ENCODE results near the gene EIF6. TPM values are rescaled to one million over a fixed set of nuclear protein-coding genes. Genes with fewer than 3 reads are reported as not detected.

The EIF6 gene
- total RNA-seq, 2 experiments from 2014 or later: 104 to 109 TPM

DNA sequence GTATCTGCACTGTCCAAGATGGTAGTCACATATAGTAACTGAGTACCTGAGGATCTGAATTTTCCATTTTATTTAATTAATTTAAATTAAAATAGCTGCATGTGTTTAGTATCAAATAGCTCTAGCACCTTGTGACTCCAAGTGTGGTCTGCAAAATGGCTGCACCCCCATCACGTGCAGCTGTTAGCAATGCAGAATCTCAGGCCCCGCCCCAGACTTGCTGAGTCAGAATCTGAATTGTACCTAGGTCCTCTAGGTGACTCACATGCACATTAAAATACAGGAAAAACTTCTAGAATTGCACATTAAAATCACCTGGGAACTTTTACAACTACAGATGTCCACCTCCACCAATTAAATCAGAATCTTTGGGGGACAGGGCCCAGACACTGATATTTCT, 26.8 kb upstream of the EIF6 start:
- CTCF ChIA-PET: interaction anchor here (1.5 to 3.0 kb wide), 3 partner anchors 8 to 18 kb away, joined by 5 to 13 read pairs (median 7); no protein-coding TSS in a partner anchor
- Mint-ChIP-seq H3K36me3 (ENCODE audit: low read depth) (peaks cover 26% of the 10 kb centered on the region), H3K9me3 (ENCODE audit: insufficient read depth) (no peaks in the 10 kb centered on the region), H3K4me1 (ENCODE audit: low read depth) (peaks cover 51% of the 10 kb centered on the region), H3K27ac (no peak overlapping the region), H3K4me3 (no peak overlapping the region), H3K27me3 (ENCODE audit: low read depth) (no peaks in the 10 kb centered on the region)
- DNase-seq (peak; percentile 44), ATAC-seq (no peak)
- POLR2A ChIA-PET: no interaction called here

DNA sequence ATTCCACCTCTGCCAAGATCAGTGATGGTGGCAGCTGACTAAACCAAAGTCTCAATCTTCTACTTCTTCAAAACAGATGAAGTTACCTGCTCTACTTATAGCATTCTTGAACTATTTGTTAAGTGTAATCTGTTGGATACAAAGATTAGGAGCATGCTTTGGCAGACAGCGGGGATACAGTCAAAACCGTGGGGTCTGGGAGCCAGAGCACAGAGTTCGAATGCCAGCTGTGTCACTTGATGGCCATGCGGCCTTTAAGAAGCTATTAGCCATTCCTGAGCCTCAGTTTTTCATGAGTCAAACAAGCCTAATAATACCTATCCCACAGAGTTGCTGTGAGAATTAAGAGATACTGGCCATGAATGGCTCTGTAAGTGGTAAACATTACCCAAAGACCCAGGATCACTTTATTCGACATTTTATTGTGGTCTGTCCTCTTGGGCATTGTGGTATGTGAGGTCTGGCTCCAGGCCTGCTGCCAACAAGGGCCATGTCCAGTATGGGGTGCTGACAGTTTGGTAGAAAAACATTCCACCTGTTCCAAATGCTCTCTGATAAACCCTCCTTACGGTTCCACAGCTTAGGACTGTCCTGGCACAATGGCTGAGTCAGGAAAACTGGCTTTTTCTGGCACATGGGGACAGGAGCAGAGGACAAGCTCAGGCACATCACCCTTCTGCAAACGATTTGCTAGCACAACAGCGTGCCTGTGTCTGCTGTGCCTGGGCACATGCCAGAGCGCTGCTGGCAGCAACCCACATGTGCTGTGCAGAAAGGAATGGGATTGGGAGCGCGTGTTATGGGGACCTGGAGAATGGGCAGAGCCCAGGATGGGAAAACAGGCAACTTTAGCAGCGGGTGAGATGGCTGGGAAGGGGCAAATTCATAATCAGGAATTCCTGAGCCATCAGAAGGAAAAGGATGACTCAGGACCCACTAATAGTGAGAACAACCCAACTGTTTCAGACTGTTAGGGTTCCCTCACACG, 23.4 kb upstream of the EIF6 start:
- ChIA-PET POLR2A (no interaction called here), CTCF (interaction anchor here (0.7 to 9.3 kb wide), 14 partner anchors 9 to 187 kb away, joined by 3 to 94 read pairs (median 6); partner anchors contain the start of genes CEP250, EIF6 and GDF5)
- no peak for DNase-seq
- H3K27me3 Mint-ChIP-seq (ENCODE audit: low read depth): no peaks in the 10 kb centered on the region
- no peak for ATAC-seq
- H3K4me1 Mint-ChIP-seq (ENCODE audit: low read depth): peaks cover 61% of the 10 kb centered on the region
- no peak overlapping the region for H3K4me3 Mint-ChIP-seq
- no peaks in the 10 kb centered on the region for H3K9me3 Mint-ChIP-seq (ENCODE audit: insufficient read depth)
- H3K36me3 Mint-ChIP-seq (ENCODE audit: low read depth): peaks cover 20% of the 10 kb centered on the region
- peak overlapping the region; percentile 65 for H3K27ac Mint-ChIP-seq

- ChIA-PET CTCF (interaction anchor here (0.7 to 9.3 kb wide), 14 partner anchors 8 to 188 kb away, joined by 3 to 94 read pairs (median 4); partner anchors contain the start of genes CEP250, EIF6 and GDF5), POLR2A (no interaction called here)
- H3K27ac Mint-ChIP-seq: no peak overlapping the region
- ATAC-seq (peak; percentile 45), DNase-seq (peak; percentile 46)
- H3K27me3 Mint-ChIP-seq (ENCODE audit: low read depth): no peaks in the 10 kb centered on the region
- peaks cover 53% of the 10 kb centered on the region for H3K4me1 Mint-ChIP-seq (ENCODE audit: low read depth)
- H3K36me3 Mint-ChIP-seq (ENCODE audit: low read depth): peaks cover 12% of the 10 kb centered on the region
- no peak overlapping the region for H3K4me3 Mint-ChIP-seq
- no peaks in the 10 kb centered on the region for H3K9me3 Mint-ChIP-seq (ENCODE audit: insufficient read depth)
Observed at GRCh38 chr20:35306931-35307517, 22.5 kb upstream of the EIF6 start.

DNA sequence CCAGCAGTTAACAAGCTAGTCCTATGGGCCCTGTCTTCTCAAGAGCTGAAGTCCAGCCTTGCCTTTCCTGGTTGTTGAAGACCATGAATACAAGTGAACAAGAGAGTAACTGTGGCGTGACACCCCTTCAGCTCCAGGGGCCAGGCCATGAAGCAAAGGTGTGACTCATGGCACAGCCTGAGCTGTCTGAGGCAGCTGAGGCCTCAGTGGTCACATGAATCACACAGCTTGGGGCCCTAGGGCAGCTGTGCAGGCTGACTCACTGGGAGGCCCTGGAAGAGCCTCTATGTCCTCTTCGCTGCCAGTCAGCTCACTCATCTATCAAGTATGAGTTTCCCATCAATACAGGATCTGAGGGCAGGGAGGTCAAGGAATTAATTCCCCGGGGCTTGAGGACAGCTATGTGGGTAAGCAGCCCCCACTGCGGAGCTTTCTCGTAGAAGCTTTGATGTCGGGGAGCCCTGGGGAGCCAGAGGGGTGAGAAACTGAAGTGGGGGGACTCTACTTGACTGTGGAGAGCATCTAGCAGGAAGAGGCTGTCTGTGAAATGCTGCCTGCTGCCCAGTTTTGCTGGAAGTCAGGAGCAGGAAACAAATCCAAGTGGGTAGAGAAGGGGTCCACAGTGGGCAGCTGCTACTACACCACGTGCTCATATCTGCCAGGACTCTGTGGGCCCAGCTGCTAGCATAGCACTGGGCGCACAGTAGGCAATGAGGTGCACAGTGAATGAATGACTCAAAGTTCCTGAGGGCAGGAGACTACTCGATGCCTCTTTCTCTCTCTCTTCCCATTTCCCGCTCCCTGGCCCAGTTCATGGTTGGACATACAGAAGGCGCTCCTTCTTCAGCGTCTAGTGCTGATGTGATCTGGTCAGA, 21.3 kb upstream of the EIF6 start:
- ChIA-PET POLR2A (interaction anchor here (0.5 to 1.3 kb wide), 3 partner anchors 106 to 144 kb away, joined by 3 to 6 read pairs (median 5); partner anchors contain the start of genes GDF5 and UQCC1), CTCF (interaction anchor here (0.6 to 9.3 kb wide), 16 partner anchors 7 to 210 kb away, joined by 3 to 94 read pairs (median 12); partner anchors contain the start of genes CEP250 and GDF5)
- Mint-ChIP-seq H3K9me3 (ENCODE audit: insufficient read depth) (no peaks in the 10 kb centered on the region), H3K4me1 (ENCODE audit: low read depth) (peaks cover 44% of the 10 kb centered on the region), H3K4me3 (no peak overlapping the region), H3K27ac (peak overlapping the region; percentile 83), H3K27me3 (ENCODE audit: low read depth) (no peaks in the 10 kb centered on the region), H3K36me3 (ENCODE audit: low read depth) (peaks cover 10% of the 10 kb centered on the region)
- DNase-seq (peak; percentile 75), ATAC-seq (peak; percentile 82)

DNA sequence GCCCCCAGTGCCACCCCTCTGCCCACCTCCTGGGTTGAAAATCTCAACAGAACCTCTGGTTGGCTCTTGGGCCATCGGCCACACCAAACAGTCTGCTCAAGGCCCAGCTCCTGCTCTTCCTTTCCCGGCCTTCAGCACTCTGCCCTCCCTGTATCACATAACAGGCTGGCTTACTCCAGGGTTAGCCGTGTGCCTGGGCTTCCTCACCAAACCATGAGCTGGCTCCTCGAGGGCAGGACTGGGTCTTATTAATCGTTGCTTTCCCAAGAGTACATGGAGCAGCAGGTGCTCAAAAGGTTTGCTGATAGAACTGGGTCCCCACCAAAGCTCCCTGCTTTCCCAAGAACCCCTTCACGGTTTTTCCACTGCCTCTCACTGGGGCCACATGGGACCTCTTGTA, 20.4 kb upstream of the EIF6 start:
- Mint-ChIP-seq H3K27me3 (ENCODE audit: low read depth) (no peaks in the 10 kb centered on the region), H3K36me3 (ENCODE audit: low read depth) (peaks cover 7% of the 10 kb centered on the region), H3K4me1 (ENCODE audit: low read depth) (peaks cover 44% of the 10 kb centered on the region), H3K27ac (no peak overlapping the region), H3K9me3 (ENCODE audit: insufficient read depth) (no peaks in the 10 kb centered on the region), H3K4me3 (no peak overlapping the region)
- DNase-seq: no peak
- ChIA-PET CTCF (interaction anchor here (0.9 to 9.3 kb wide), 19 partner anchors 10 to 490 kb away, joined by 3 to 94 read pairs (median 6); partner anchors contain the start of genes CEP250, EDEM2 and GDF5), POLR2A (interaction anchor here (1.2 to 1.3 kb wide), 2 partner anchors 106 to 132 kb away, joined by 5 to 6 read pairs; partner anchors contain the start of genes GDF5 and UQCC1)
- ATAC-seq: no peak

- Mint-ChIP-seq H3K27me3 (ENCODE audit: low read depth) (no peaks in the 10 kb centered on the region), H3K36me3 (ENCODE audit: low read depth) (peaks cover 3% of the 10 kb centered on the region), H3K9me3 (ENCODE audit: insufficient read depth) (no peaks in the 10 kb centered on the region), H3K27ac (peak overlapping the region; percentile 60), H3K4me1 (ENCODE audit: low read depth) (peaks cover 44% of the 10 kb centered on the region), H3K4me3 (no peak overlapping the region)
- ChIA-PET POLR2A (interaction anchor here (0.7 to 1.3 kb wide), 3 partner anchors 26 to 153 kb away, joined by 3 to 4 read pairs (median 3); partner anchors contain the start of gene CEP250), CTCF (interaction anchor here (0.9 to 9.3 kb wide), 32 partner anchors 9 to 492 kb away, joined by 3 to 94 read pairs (median 5); partner anchors contain the start of genes CEP250, EDEM2, EIF6 and GDF5)
- DNase-seq (peak; percentile 92), ATAC-seq (peak; percentile 79)
Observed at GRCh38 chr20:35303735-35304491, 19.3 kb upstream of the EIF6 start.

DNA sequence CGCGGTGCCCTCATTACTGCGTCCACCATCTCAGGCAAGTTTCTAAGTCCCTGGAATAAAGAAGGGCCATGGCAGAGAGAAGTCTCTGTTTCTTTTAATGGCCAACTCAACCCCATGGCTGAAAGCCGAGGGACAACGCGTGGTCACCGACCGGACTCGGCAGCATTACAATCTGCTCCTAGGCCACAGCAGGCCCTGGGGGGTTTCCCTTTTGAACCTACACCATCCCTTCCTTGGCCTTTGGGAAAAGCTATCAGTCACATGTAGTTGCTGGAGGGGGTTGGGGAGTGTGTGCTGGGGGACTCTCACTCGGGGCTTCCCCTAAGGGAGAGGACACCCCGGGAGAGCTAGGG, 18.8 kb upstream of the EIF6 start:
- ATAC-seq (no peak), DNase-seq (no peak)
- Mint-ChIP-seq H3K9me3 (ENCODE audit: insufficient read depth) (no peaks in the 10 kb centered on the region), H3K27me3 (ENCODE audit: low read depth) (no peaks in the 10 kb centered on the region), H3K4me1 (ENCODE audit: low read depth) (peaks cover 44% of the 10 kb centered on the region), H3K4me3 (no peak overlapping the region), H3K36me3 (ENCODE audit: low read depth) (peaks cover 3% of the 10 kb centered on the region), H3K27ac (no peak overlapping the region)
- ChIA-PET CTCF (interaction anchor here (0.9 to 9.3 kb wide), 25 partner anchors 9 to 187 kb away, joined by 3 to 94 read pairs (median 6); partner anchors contain the start of genes CEP250, EDEM2, EIF6 and GDF5), POLR2A (interaction anchor here (0.7 to 1.3 kb wide), 2 partner anchors 26 to 152 kb away, joined by 3 to 4 read pairs; partner anchors contain the start of gene CEP250)

DNA sequence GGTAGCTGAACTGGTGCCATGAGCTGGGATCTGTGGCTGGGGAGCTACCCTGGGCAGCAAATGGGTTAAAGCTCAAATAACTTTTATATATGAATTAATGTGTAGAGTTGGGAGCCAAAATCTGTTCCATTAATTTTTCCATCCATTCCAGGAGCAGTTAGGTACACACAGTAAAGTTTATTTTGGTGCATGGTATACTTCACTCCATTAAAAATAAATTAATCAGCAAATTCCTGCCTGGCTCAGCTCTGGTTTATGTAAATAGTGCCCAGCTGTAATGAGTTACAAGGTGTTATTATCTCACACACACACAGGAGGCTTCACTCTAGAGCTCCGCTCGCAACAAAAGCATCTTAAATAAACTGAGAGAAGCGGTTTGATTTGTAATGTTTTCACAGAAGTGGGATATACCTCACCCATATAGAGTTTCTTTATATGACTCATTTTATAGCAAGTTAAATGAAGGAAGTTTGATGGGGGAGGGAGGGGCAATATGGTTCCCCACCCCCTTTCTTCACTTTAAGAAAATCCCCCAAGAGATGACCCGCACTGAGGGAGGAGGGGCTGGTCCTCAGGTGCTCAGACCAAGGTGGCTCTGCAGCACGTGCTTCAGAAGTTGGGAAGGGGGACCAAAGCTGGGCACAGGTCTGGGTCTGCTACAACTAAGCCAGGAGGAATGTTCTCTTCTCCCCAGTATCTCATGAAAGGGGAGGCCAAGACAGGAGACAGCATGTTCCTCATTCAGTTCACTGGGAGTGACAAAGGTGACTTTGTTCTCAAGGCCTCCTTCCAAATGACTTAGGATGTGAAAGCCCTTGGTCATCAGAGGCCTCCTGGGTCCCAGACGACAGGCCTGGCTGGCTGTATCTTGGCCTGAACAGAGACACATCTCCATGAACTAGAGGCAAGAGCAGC, 18.1 kb upstream of the EIF6 start:
- Mint-ChIP-seq H3K27me3 (ENCODE audit: low read depth) (no peaks in the 10 kb centered on the region), H3K9me3 (ENCODE audit: insufficient read depth) (no peaks in the 10 kb centered on the region), H3K4me1 (ENCODE audit: low read depth) (peaks cover 44% of the 10 kb centered on the region), H3K27ac (no peak overlapping the region), H3K36me3 (ENCODE audit: low read depth) (peaks cover 3% of the 10 kb centered on the region), H3K4me3 (no peak overlapping the region)
- ChIA-PET POLR2A (interaction anchor here (0.8 kb wide), 1 partner anchor 25 kb away, joined by 3 read pairs; the partner anchor contains the start of gene MMP24OS), CTCF (interaction anchor here (0.9 to 9.3 kb wide), 20 partner anchors 8 to 316 kb away, joined by 3 to 94 read pairs (median 6); partner anchors contain the start of genes CEP250, EDEM2, EIF6 and GDF5)
- no peak for ATAC-seq
- DNase-seq: no peak

GRCh38 chr20:35301426-35301825, 16.9 kb upstream of the EIF6 start:
- ATAC-seq (no peak), DNase-seq (no peak)
- Mint-ChIP-seq H3K27me3 (ENCODE audit: low read depth) (no peaks in the 10 kb centered on the region), H3K36me3 (ENCODE audit: low read depth) (peaks cover 3% of the 10 kb centered on the region), H3K4me3 (no peak overlapping the region), H3K4me1 (ENCODE audit: low read depth) (peaks cover 33% of the 10 kb centered on the region), H3K27ac (no peak overlapping the region), H3K9me3 (ENCODE audit: insufficient read depth) (no peaks in the 10 kb centered on the region)
- ChIA-PET CTCF (interaction anchor here (0.9 to 9.3 kb wide), 4 partner anchors 29 to 156 kb away, joined by 4 to 94 read pairs (median 81); partner anchors contain the start of gene GDF5), POLR2A (no interaction called here)

All from activated CD8-positive, alpha-beta T cell treated with anti-CD3 and anti-CD28 coated beads, Interleukin-2, amount 10 ng/mL, durations not matched to agents 7 days and 5 days (primary cell).